Activated T-helper 2 cell treated with anti-CD3 and anti-CD28 coated beads, Interferon-gamma antibody, Interleukin-2, Interleukin-4, amounts not matched to agents 10 μg/mL and 5 μg/mL and 100 μg/mL, durations not matched to agents 14 hours and 24 hours and 36 hours (primary cell): ENCODE results near the gene IL2RG. TPM values are rescaled to one million over a fixed set of nuclear protein-coding genes. Genes with fewer than 3 reads are reported as not detected.

Experiments used
- DNase-seq: peaks from one replicate; pipeline ENCODE4 v3.0.0; 2021; ENCODE audit warnings: low spot score
- H3K27ac Mint-ChIP-seq: one replicate; pipeline ENCODE4 v1.8.0; 2021; ENCODE audit warnings: mixed read lengths
- H3K27me3 Mint-ChIP-seq: one replicate; pipeline ENCODE4 v1.8.0; 2021; ENCODE audit warnings: low read depth, mixed read lengths
- H3K36me3 Mint-ChIP-seq: one replicate; pipeline ENCODE4 v1.8.0; 2021; ENCODE audit warnings: low read depth, mixed read lengths
- H3K4me1 Mint-ChIP-seq: one replicate; pipeline ENCODE4 v1.8.0; 2021; ENCODE audit warnings: low read depth, mixed read lengths
- H3K4me3 Mint-ChIP-seq: one replicate; pipeline ENCODE4 v1.8.0; 2021; ENCODE audit warnings: low read depth, mild to moderate bottlenecking, moderate library complexity, mixed read lengths
- H3K9me3 Mint-ChIP-seq: one replicate; pipeline ENCODE4 v1.8.0; 2021; ENCODE audit warnings: mixed read lengths
- intact Hi-C: fragments of 100-400 bp; cut with micrococcal nuclease; formaldehyde crosslinking; loops from one replicate; pipeline ENCODE4 v1.15.1; 2023
- total RNA-seq: library from RNA; stranded (reverse); gene quantifications from 2 replicates; pipeline ENCODE4 v1.2.3, GENCODE V29; 2022

Gene IL2RG
- total RNA-seq, 1 donor from 2014 or later = 366 TPM

GRCh38 chrX:71103110-71103983 is 8.0 kb downstream of the IL2RG start:
- intact Hi-C loops = loop anchor here (1.0 to 5.0 kb wide), 3 partner anchors 8 to 429 kb away; partner anchors contain the start of genes IL2RG, MED12 and OGT
- peaks cover 59% of the 10 kb centered on the region for H3K4me1 Mint-ChIP-seq
- no peaks in the 10 kb centered on the region for H3K27me3 Mint-ChIP-seq
- H3K36me3 Mint-ChIP-seq = peaks cover 44% of the 10 kb centered on the region
- H3K27ac Mint-ChIP-seq = peak overlapping the region; percentile 92
- H3K9me3 Mint-ChIP-seq = no peaks in the 10 kb centered on the region
- no peak for DNase-seq
- peak overlapping the region; percentile 82 for H3K4me3 Mint-ChIP-seq

DNA sequence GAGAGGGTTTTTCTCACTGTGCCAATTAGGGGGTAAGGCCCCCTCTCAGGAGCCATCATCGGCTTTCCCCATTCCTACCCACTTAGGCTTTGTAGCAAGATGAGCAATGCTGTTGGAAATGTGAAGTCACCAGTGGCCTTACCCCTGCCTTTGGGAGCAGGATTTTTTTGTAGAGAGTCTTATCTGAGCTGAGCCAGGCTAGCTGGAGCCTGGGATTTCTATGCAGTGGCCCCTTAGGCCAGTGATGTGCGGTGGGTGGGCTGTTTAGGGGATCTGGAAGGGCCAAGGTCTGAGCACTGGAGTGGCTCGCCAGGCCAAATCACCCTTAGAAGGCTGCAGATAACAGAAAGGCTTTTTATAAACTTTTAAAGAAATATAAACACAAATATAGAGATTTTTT is 9.1 kb downstream of the IL2RG start:
- Mint-ChIP-seq H3K9me3 (no peaks in the 10 kb centered on the region), H3K27me3 (no peaks in the 10 kb centered on the region), H3K36me3 (peaks cover 34% of the 10 kb centered on the region), H3K4me1 (peaks cover 56% of the 10 kb centered on the region), H3K4me3 (no peak overlapping the region), H3K27ac (peak overlapping the region; percentile 92)
- intact Hi-C loops = loop anchor here (2.0 to 5.0 kb wide), 2 partner anchors 17 to 430 kb away; partner anchors contain the start of genes MED12 and OGT
- DNase-seq = no peak

- peaks cover 45% of the 10 kb centered on the region for H3K4me1 Mint-ChIP-seq
- no peaks in the 10 kb centered on the region for H3K27me3 Mint-ChIP-seq
- H3K9me3 Mint-ChIP-seq = no peaks in the 10 kb centered on the region
- peaks cover 21% of the 10 kb centered on the region for H3K36me3 Mint-ChIP-seq
- H3K27ac Mint-ChIP-seq = peak overlapping the region; percentile 63
- intact Hi-C loops = loop anchor here (5.0 kb wide), 1 partner anchor 431 kb away; the partner anchor contains the start of gene OGT
- no peak for DNase-seq
- H3K4me3 Mint-ChIP-seq = no peak overlapping the region
These were observed 10.5 kb downstream of the IL2RG start for GRCh38 chrX:71100581-71101505.

GRCh38 chrX:71099736-71100135 is 11.6 kb downstream of the IL2RG start:
- DNase-seq = no peak
- Mint-ChIP-seq H3K4me1 (peaks cover 46% of the 10 kb centered on the region), H3K36me3 (peaks cover 13% of the 10 kb centered on the region), H3K4me3 (no peak overlapping the region), H3K27me3 (no peaks in the 10 kb centered on the region), H3K9me3 (no peaks in the 10 kb centered on the region), H3K27ac (no peak overlapping the region)
- intact Hi-C loops = loop anchor here (5.0 kb wide), 2 partner anchors 83 to 433 kb away; partner anchors contain the start of gene OGT

DNA sequence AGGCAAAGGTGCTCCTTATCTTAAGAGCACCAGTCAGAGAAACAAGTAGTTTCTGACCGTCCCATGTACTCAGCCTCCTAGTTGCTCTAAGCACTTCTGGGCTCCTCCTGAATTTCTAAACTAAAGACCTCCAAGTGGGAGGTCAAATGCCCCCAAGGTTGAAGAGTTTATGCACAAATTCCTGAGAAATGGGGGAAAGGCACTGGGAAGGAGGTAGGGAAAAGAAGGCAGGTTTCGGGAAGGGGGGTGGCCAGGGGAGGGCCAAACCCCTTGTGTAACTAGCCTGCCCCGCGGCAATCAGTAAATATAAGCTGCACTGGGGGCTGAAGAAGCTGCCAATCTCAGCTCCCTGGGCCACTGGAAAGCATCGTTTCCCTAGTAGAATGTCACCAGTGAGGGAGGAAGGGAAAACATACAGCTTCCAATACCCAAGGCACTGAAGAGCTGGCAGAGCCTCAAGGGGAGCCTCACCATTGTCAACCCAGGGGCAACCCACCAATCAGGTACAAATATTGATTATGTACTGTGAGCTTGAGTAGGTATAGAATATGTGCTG is 12.3 kb downstream of the IL2RG start:
- no peak for DNase-seq
- no peaks in the 10 kb centered on the region for H3K9me3 Mint-ChIP-seq
- H3K4me3 Mint-ChIP-seq = no peak overlapping the region
- no peaks in the 10 kb centered on the region for H3K27me3 Mint-ChIP-seq
- intact Hi-C loops = loop anchor here (1.0 to 5.0 kb wide), 2 partner anchors 30 to 83 kb away; no protein-coding TSS in a partner anchor
- H3K4me1 Mint-ChIP-seq = peaks cover 39% of the 10 kb centered on the region
- H3K36me3 Mint-ChIP-seq = peaks cover 6% of the 10 kb centered on the region
- no peak overlapping the region for H3K27ac Mint-ChIP-seq

DNA sequence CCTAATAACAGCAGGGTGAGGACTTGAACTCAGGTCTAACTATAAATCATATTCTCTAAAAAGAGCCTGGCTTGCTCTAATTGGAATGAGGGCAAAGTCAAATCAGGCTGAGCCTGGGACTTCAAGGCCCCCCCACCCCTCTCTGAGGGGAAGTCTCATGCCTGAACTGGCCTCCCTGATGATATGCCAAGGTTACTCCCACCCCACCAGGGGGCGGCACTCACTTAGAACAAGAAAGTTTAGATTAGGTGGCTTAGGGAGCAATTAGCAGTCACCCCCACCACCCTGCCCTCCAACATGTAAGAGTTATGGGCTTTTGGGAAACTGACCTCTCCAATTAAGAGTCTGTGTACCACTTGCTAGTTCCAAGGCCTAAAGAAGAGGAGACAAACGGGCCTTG is 13.1 kb downstream of the IL2RG start:
- intact Hi-C loops = loop anchor here (1.0 to 5.0 kb wide), 2 partner anchors 31 to 84 kb away; no protein-coding TSS in a partner anchor
- peak; percentile 59 for DNase-seq
- peaks cover 33% of the 10 kb centered on the region for H3K4me1 Mint-ChIP-seq
- peaks cover 3% of the 10 kb centered on the region for H3K36me3 Mint-ChIP-seq
- H3K9me3 Mint-ChIP-seq = no peaks in the 10 kb centered on the region
- H3K27me3 Mint-ChIP-seq = no peaks in the 10 kb centered on the region
- no peak overlapping the region for H3K27ac Mint-ChIP-seq
- no peak overlapping the region for H3K4me3 Mint-ChIP-seq

GRCh38 chrX:71096760-71097032 is 14.7 kb downstream of the IL2RG start:
- no peaks in the 10 kb centered on the region for H3K27me3 Mint-ChIP-seq
- H3K4me3 Mint-ChIP-seq = peak overlapping the region; percentile 94
- H3K36me3 Mint-ChIP-seq = peaks cover 3% of the 10 kb centered on the region
- H3K4me1 Mint-ChIP-seq = peaks cover 22% of the 10 kb centered on the region
- no peak for DNase-seq
- no peak overlapping the region for H3K27ac Mint-ChIP-seq
- intact Hi-C loops = loop anchor here (1.0 to 5.0 kb wide), 2 partner anchors 15 to 86 kb away; partner anchors contain the start of gene IL2RG
- no peaks in the 10 kb centered on the region for H3K9me3 Mint-ChIP-seq

GRCh38 chrX:71095981-71096759 is 15.2 kb downstream of the IL2RG start:
- peak overlapping the region; percentile 77 for H3K27ac Mint-ChIP-seq
- no peak for DNase-seq
- H3K4me1 Mint-ChIP-seq = peaks cover 19% of the 10 kb centered on the region
- no peaks in the 10 kb centered on the region for H3K36me3 Mint-ChIP-seq
- intact Hi-C loops = loop anchor here (1.0 to 5.0 kb wide), 3 partner anchors 15 to 86 kb away; partner anchors contain the start of genes IL2RG and SNX12
- peak overlapping the region; percentile 94 for H3K4me3 Mint-ChIP-seq
- H3K27me3 Mint-ChIP-seq = no peaks in the 10 kb centered on the region
- H3K9me3 Mint-ChIP-seq = no peaks in the 10 kb centered on the region

GRCh38 chrX:71095555-71095980 is 15.8 kb downstream of the IL2RG start, which contains the start of gene FOXO4:
FOXO4 (plus strand) TSS chrX:71095851; CDS start chrX:71096529, 678 bp downstream.
- Mint-ChIP-seq H3K27me3 (no peaks in the 10 kb centered on the region), H3K36me3 (no peaks in the 10 kb centered on the region), H3K4me1 (peaks cover 19% of the 10 kb centered on the region), H3K4me3 (peak within 1 kb of the TSS; percentile 94), H3K9me3 (no peaks in the 10 kb centered on the region), H3K27ac (peak within 1 kb of the TSS; percentile 94)
- intact Hi-C loops = loop anchor here (2.0 to 5.0 kb wide), 2 partner anchors 27 to 87 kb away; partner anchors contain the start of gene SNX12
- DNase-seq = peak; percentile 84

DNA sequence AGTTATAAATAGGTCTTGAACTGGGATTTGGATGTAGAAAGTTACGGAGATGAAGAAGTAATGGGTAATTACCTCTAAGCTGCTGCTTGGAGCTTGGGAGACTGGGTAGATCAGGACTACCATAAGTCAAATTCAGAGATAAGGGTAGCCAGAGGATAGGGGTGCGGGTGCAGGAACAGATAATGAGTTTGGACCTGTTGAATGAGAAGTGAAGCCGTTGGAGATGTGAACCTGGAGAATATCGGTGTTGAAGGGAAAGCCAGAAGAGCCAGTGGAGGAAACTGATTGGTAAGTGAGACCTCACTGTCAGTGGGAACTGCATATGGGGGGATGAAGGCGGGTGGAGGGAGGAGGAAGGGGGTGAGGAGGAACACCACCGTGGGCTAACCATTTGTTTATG is 16.3 kb downstream of the IL2RG start:
- Mint-ChIP-seq H3K36me3 (no peaks in the 10 kb centered on the region), H3K4me1 (peaks cover 19% of the 10 kb centered on the region), H3K27me3 (no peaks in the 10 kb centered on the region), H3K4me3 (peak overlapping the region; percentile 94), H3K27ac (peak overlapping the region; percentile 25), H3K9me3 (no peaks in the 10 kb centered on the region)
- no peak for DNase-seq
- intact Hi-C loops = loop anchor here (2.0 to 5.0 kb wide), 2 partner anchors 26 to 87 kb away; partner anchors contain the start of gene SNX12

GRCh38 chrX:71091263-71091662 is 20.1 kb downstream of the IL2RG start:
- no peak overlapping the region for H3K4me3 Mint-ChIP-seq
- H3K9me3 Mint-ChIP-seq = no peaks in the 10 kb centered on the region
- no peaks in the 10 kb centered on the region for H3K27me3 Mint-ChIP-seq
- no peak for DNase-seq
- H3K36me3 Mint-ChIP-seq = no peaks in the 10 kb centered on the region
- H3K27ac Mint-ChIP-seq = no peak overlapping the region
- intact Hi-C loops = no loop called here
- peaks cover 6% of the 10 kb centered on the region for H3K4me1 Mint-ChIP-seq
